HepG2 (cell line): Measurements from ENCODE around the gene PLA2G4F. TPM values are rescaled to one million over a fixed set of nuclear protein-coding genes. Genes with fewer than 3 reads are reported as not detected.
A peak's percentile ranks its signal among the peaks of the same experiment; 100 is the strongest.

ENCODE experiments used
- ATAC-seq: fragments of 200-7000 bp; cut with Tn5 transposase; 3 replicates; pipeline ENCODE4 v1.9.1; 2020; ENCODE audit warnings: mild to moderate bottlenecking, moderate library complexity
- BruUV-seq: library from RNA; stranded (reverse); fragments of 400-500 nt; replicated peaks from 2 replicates; lab custom pipeline; 2021; lab: Mats Ljungman, UMichigan
- CTCF ChIA-PET: fragments of 300-600 bp; formaldehyde crosslinking; extraction: SDS; loops from one replicate; lab custom pipeline; 2021; ENCODE audit warnings: low total read pairs, inconsistent platforms, low intra/inter-chr PET ratio; lab: Yijun Ruan, JAX
- POLR2A ChIA-PET: fragments of 350-600 bp; sonication (Branson Sonifier 250); formaldehyde crosslinking; loops from one replicate; lab custom pipeline; 2020; ENCODE audit warnings: antibody characterized with exemption, inconsistent platforms; lab: Yijun Ruan, JAX
- DNase-seq: peaks from one replicate; pipeline ENCODE4 v3.0.0-alpha.2; 2015; ENCODE audit warnings: low spot score
- FAIRE-seq: peaks from 3 replicates; lab custom pipeline; 2011; peaks lifted over from hg19 to GRCh38; lab: Jason Lieb, UNC
- H2AFZ ChIP-seq: one replicate; pipeline ENCODE4 v1.6.1; 2011; ENCODE audit warnings: low read length, inconsistent platforms
- H3K27ac ChIP-seq: fragments of 300-600 bp; 3 replicates; pipeline ENCODE4 v1.8.0; 2011; ENCODE audit warnings: mixed run types, mild to moderate bottlenecking, mixed read lengths, low read length, inconsistent platforms; ENCODE audit not compliant: insufficient read depth; ENCODE audit errors: extremely low read length
- H3K27me3 ChIP-seq, 2 experiments: fragments of 200-600 bp in 1 of 2; 2 replicates in 1 of 2; 3 replicates in 1 of 2; pipeline versions ENCODE4 v1.6.0 to v1.8.0; 2011; ENCODE audit warnings: low read length in 2 of 2, mild to moderate bottlenecking in 2 of 2, moderate library complexity in 2 of 2, inconsistent platforms in 1 of 2; ENCODE audit not compliant: insufficient read depth in 2 of 2, control insufficient read depth in 1 of 2
- H3K36me3 ChIP-seq, 2 experiments: fragments of 200-600 bp in 1 of 2; replicated peaks in 1 of 2; 2 replicates in 1 of 2; 3 replicates in 1 of 2; pipeline versions ENCODE4 v1.5.1 to v1.8.0; 2011; ENCODE audit warnings: low read length in 2 of 2, inconsistent platforms in 1 of 2; ENCODE audit not compliant: insufficient read depth in 2 of 2, control insufficient read depth in 1 of 2
- H3K4me1 ChIP-seq: 2 replicates; pipeline ENCODE4 v1.5.1; 2012; ENCODE audit warnings: low read length, inconsistent platforms; ENCODE audit not compliant: insufficient read depth
- H3K4me2 ChIP-seq: 2 replicates; pipeline ENCODE4 v1.6.0; 2011; ENCODE audit warnings: low read depth, low read length, inconsistent platforms
- H3K4me3 ChIP-seq, 3 experiments: fragments of 200-600 bp in 1 of 3; sonication (generic), shearing (Covaris generic) in 1 of 3; replicated peaks in 1 of 3; 2 replicates each; pipeline ENCODE4 v1.5.1; 2011 to 2016; ENCODE audit warnings: low read length in 3 of 3, inconsistent platforms in 2 of 3, low read depth in 2 of 3, mild to moderate bottlenecking in 2 of 3, control low read depth in 1 of 3, mixed read lengths in 1 of 3; ENCODE audit not compliant: insufficient read depth in 1 of 3
- H3K79me2 ChIP-seq: one replicate; pipeline ENCODE4 v1.6.1; 2011; ENCODE audit warnings: low read length, inconsistent platforms; ENCODE audit not compliant: insufficient read depth
- H3K9ac ChIP-seq: 2 replicates; pipeline ENCODE4 v1.6.0; 2011; ENCODE audit warnings: mild to moderate bottlenecking, low read depth, low read length, inconsistent platforms; ENCODE audit not compliant: insufficient read depth
- H3K9me3 ChIP-seq: 2 replicates; pipeline ENCODE4 v1.5.1; 2012; ENCODE audit warnings: mild to moderate bottlenecking, low read length
- H4K20me1 ChIP-seq: 2 replicates; pipeline ENCODE4 v1.6.0; 2011; ENCODE audit warnings: inconsistent platforms, mild to moderate bottlenecking, low read length, moderate library complexity; ENCODE audit not compliant: insufficient read depth
- MED1 ChIP-seq: sonication (generic); formaldehyde crosslinking; IDR thresholded peaks from 2 replicates; pipeline ENCODE4 v1.4.0; 2020; ENCODE audit warnings: missing genetic modification reagents
- SUZ12 ChIP-seq: fragments of 150-350 bp; IDR thresholded peaks from 2 replicates; pipeline ENCODE4 v1.6.1; 2014; ENCODE audit warnings: low read depth, low read length
- WGBS: methylation state at CpG from one replicate; pipeline ENCODE4 v1.1.6; 2017; ENCODE audit warnings: low lambda C conversion rate; 5-methylcytosine and 5-hydroxymethylcytosine counted together
- in situ Hi-C: cut with HindIII; loops from 2 replicates; pipeline ENCODE4 v1.10.0; 2017; ENCODE audit warnings: low pct_unique_long_range_greater_than_20kb; ENCODE audit not compliant: extremely low pct_ligation_motif_present
- intact Hi-C: fragments of 100-400 bp; cut with micrococcal nuclease; formaldehyde crosslinking; loops from one replicate; pipeline ENCODE4 v1.10.0; 2022; ENCODE audit not compliant: unreplicated experiment
- polyA plus RNA-seq, 8 experiments: library from polyadenylated mRNA; depleted of rRNA in 3 of 8; stranded (reverse) in 7 of 8; unstranded in 1 of 8; fragments of >200 nt; fragmentation: Illumina TruSeq in 4 of 8; extraction: Trizol in 4 of 8; gene quantifications; 2 replicates each; pipeline versions ENCODE4 v1.2.1 to v1.2.3, GENCODE V29; 2011 to 2016; ENCODE audit warnings: low read depth in 4 of 8, missing spikeins in 1 of 8, mixed read lengths in 1 of 8; ENCODE audit not compliant: insufficient read depth in 1 of 8
- total RNA-seq, 5 experiments: library from RNA; depleted of rRNA; stranded (reverse); fragments of >200 nt; fragmentation: Illumina TruSeq; extraction: Trizol; gene quantifications; 2 replicates each; pipeline ENCODE4 v1.2.3, GENCODE V29; 2016; ENCODE audit warnings: low read depth in 1 of 5
- TF ChIP-seq, protein P1 (sequence below): IDR thresholded peaks from 2 replicates; pipeline ENCODE4 v1.6.1; 2018; ENCODE audit warnings: missing genetic modification reagents, mild to moderate bottlenecking, missing compliant biosample characterization

Gene PLA2G4F
- total and polyA plus RNA-seq, 2 of the 13 experiments (the other 11 are each of a cell fraction or from before 2014, with no cell fraction given), result 0.07 TPM; not detected in 1

DNA sequence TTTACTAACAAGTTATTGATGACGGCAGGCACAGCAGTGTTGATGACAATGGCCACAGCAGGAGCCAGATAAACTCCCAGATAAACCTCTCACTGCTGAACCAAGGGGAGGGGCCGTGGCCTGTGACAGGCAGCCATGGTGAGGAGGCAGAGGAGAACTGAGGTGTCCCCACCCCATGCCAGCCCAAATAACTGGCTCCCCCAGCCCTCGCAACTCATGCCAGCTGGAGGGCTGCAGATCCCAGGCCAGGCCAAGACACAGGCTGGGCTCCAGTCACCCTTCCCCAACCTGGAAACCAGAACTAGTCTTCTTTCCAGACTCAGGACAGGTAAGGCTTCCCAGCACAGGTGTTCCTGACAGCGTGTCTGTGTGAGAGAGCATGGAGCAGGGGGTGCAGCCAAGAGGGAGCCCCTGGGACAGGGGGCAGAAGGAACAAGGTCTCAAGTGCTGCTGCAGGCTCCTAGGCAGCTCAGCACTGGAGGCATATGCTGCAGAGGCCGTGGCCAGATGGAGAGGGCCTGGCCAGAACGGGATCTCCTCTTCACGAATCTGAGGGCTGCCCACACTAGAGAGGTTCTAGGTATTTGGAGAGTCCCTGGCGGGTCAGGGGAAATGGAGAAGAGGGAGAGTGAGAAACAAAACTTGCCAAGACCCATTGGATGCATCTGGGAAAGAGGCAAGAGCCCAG, 15.9 kb downstream of the PLA2G4F start (continued):
- TF ChIP-seq MED1 (CRISPR knock-in tag), result no peak

DNA sequence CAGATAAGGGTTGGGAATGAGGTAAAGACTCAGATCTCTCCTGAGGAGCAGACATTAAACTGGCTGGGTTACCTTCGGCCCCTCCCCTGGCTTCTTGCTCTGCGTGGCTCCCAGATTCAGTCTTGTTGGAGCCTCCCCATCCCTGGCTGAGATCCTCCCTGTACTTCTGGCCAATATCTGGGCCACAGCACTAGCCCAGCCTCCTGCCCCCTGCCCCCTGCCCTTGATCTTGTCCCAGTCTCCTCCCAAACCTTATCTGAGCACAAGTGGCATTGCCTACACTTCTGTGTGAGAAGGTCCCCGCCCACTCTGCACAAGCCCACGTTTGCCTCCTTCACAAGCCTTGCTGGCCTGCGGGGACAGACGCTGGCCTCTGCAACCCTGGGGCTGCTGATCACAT, 16.8 kb downstream of the PLA2G4F start:
- Histone ChIP-seq H3K4me3 (no peak overlapping the region; a peak in 1 of 6 replicates), H3K9me3 (peaks cover 24% of the 10 kb centered on the region), H3K79me2 (no peaks in the 10 kb centered on the region), H3K4me2 (no peak overlapping the region; the same call in 1 of the 2 replicates), H3K36me3 (no peaks in the 10 kb centered on the region), H4K20me1 (no peaks in the 10 kb centered on the region), H3K27ac (no peak overlapping the region), H3K9ac (no peak overlapping the region), H2AFZ (no peak overlapping the region), H3K4me1 (peaks cover 73% of the 10 kb centered on the region), H3K27me3 (peaks cover 0 to 14% of the 10 kb centered on the region in 2 experiments; a peak in 2 of 5 replicates)
- 39% methylated on average over 4 of the region's 6 CpGs for WGBS
- intact Hi-C loops (loop anchor here (5.0 kb wide), 1 partner anchor 72 kb away; no protein-coding TSS in a partner anchor), in situ Hi-C loops (loop anchor here (5.0 kb wide), 2 partner anchors 72 to 152 kb away; no protein-coding TSS in a partner anchor)
- CTCF ChIA-PET, result no interaction called here
- TF ChIP-seq, protein P1, sequence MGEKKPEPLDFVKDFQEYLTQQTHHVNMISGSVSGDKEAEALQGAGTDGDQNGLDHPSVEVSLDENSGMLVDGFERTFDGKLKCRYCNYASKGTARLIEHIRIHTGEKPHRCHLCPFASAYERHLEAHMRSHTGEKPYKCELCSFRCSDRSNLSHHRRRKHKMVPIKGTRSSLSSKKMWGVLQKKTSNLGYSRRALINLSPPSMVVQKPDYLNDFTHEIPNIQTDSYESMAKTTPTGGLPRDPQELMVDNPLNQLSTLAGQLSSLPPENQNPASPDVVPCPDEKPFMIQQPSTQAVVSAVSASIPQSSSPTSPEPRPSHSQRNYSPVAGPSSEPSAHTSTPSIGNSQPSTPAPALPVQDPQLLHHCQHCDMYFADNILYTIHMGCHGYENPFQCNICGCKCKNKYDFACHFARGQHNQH (CRISPR knock-in tag), result no peak
- no peak for TF ChIP-seq SUZ12
- ATAC-seq (peak; percentile 4; the same call in 1 of the 3 replicates), DNase-seq (no peak), FAIRE-seq (no peak)
- BruUV-seq, result no TSS peak
- POLR2A ChIA-PET, result interaction anchor here (0.6 to 1.4 kb wide), 3 partner anchors 8 to 253 kb away, joined by 3 to 5 read pairs (median 4); partner anchors contain the start of gene PLA2G4F
